Choroid plexus epithelial cell (primary cell): ENCODE measurements around the gene DIAPH3.

Source experiments
- DNase-seq: peaks from one replicate; pipeline ENCODE4 v3.0.0-alpha.2; 2010; ENCODE audit warnings: low read depth
- H3K4me3 ChIP-seq: 2 replicates; pipeline ENCODE4 v1.5.1; 2011; ENCODE audit warnings: low read depth, mild to moderate bottlenecking, control low read depth, low read length, moderate library complexity
- CTCF ChIP-seq: conservative IDR thresholded peaks from 2 replicates; pipeline ENCODE4 v1.5.1; 2011; ENCODE audit warnings: low read depth, mild to moderate bottlenecking, control low read depth, inconsistent platforms, low read length, moderate library complexity

DIAPH3 gene

GRCh38 chr13:59651479-59651878 lies 512.2 kb downstream of the DIAPH3 start:
- no peak overlapping the region for H3K4me3 ChIP-seq
- no peak for TF ChIP-seq CTCF
- no peak for DNase-seq

DNA sequence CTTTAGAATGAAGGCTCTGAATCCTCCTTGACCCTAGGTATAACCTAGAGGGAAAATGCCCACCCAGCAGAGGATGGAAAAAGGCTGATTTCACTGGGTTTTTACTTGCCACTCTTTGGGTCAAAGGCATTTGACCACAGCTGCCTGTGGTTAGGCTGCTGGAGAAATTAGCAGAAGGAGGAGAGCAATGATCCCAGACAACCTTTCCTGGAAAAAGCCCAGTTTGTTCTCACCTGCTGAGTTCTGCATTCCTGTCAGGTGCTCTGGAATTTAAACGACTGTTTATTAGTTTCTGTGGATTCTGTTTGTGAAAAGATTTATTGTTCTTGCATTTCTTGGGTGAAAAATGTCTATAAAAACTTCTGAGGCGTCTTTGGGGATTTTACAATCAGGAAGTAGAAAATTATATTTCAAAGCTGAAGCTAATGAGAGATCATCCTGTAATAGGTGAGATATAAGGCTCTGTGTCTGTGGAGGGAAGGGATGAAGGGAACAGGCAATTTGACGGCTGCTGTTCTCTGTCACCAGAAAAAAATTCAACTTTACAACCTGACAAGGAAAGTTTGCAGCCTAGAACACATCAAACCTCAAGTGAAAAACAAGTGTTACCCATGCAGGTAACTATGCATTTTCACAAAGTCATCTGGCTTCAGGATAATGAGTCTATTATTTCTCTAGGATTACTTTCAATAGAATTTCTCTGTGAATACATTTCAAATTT lies 519.7 kb downstream of the DIAPH3 start:
- TF ChIP-seq CTCF, result no peak
- H3K4me3 ChIP-seq, result no peak overlapping the region
- DNase-seq, result no peak

DNA sequence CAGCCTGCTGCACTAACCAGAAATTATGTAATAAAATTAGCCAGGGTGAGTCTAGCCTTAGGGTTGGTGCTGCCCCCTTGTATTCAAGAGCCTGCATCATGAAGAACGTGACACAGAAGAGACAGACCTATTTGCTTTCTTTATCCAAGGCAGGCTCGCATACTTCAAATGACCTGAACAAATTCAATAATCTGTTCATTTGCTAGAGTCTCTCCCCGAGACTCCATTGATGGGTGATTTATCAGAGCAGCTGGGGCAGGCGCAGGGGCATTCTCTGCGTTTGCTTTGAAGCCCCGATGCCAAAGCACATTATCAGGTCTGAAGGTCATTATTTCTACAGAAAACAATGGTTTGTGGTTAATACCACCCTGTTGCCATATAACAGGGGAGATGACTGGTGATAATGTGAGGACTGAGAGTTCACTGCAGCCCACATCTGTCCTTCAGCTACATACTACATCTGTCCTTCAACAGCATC lies 520.3 kb downstream of the DIAPH3 start:
- no peak for DNase-seq
- TF ChIP-seq CTCF, result no peak
- no peak overlapping the region for H3K4me3 ChIP-seq

GRCh38 chr13:59641817-59642216 lies 521.9 kb downstream of the DIAPH3 start:
- no peak overlapping the region for H3K4me3 ChIP-seq
- peak; percentile 20 for DNase-seq
- no peak for TF ChIP-seq CTCF

DNA sequence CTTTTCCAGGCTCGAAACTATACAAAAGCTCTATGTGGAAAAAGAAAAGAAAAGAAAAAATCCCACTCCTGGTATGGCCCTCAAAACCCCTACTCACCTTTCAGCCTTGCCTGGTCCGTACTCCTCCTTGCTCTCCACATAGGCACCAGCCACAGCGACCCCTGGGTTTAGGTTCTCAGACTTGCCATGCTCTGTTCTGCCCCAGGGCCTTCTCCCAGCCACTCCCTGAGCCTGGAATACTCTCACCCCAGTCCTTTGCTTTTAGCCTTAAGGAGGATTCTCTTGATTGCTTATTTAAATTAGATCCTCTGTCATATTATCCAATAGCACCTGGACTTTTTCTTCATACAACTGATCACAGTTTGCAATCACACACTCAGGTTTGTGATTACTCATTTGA lies 522.5 kb downstream of the DIAPH3 start:
- DNase-seq, result no peak
- H3K4me3 ChIP-seq, result no peak overlapping the region
- no peak for TF ChIP-seq CTCF

GRCh38 chr13:59638404-59638803 lies 525.3 kb downstream of the DIAPH3 start:
- no peak for TF ChIP-seq CTCF
- no peak for DNase-seq
- H3K4me3 ChIP-seq, result no peak overlapping the region

DNA sequence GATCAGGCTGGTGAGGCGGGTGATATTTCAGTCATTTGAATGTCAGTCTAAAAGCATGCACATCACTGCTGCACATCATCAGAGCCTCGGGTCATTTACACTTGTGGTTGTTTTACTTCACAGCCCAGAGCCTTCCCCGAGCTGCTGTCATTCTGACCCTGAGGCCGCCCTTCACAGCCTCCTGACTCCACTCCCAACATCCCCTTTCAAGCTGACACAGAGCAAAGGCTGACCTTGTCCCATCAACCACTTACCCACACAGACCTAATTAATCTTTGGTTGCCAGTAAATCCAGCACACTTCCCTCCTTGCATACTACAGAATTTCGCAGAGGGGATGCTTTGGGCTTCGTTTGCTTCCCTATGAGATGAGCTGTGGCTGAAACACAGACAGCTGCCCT lies 528.1 kb downstream of the DIAPH3 start:
- no peak for TF ChIP-seq CTCF
- no peak overlapping the region for H3K4me3 ChIP-seq
- DNase-seq, result no peak
